ENCODE measurements around the gene INTS12.
"Not testable (repeated sequence)": the region's sequence is repeated elsewhere in the genome, so short reads cannot be mapped to it uniquely, and the experiment has no call there.

The INTS12 gene

DNA sequence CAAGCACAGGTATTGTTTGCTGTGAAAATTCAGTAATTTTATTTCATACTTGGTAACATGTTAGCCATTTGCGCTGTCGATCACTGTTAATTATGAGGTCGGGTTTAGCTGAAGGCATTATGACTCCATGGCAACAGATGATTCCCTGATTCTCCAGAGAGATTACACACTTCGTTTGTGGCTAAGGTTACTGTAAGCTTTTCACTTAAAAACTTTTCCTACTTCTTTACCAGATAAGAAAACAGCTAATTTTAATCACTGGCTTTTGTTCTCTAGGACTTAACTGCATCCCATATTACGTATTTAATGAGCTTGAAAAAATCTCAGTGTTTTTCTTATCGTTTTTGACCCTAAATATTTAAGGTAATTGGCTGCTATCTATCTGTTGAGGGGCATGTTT is 2.2 kb upstream of the INTS12 start:
- H3K9me3 Mint-ChIP-seq, result no peaks in the 10 kb centered on the region
- no peak overlapping the region for H3K27ac Mint-ChIP-seq
- intact Hi-C loops (cut with micrococcal nuclease), result no loop called here
- no peak overlapping the region for H3K4me3 Mint-ChIP-seq
- H3K36me3 Mint-ChIP-seq (ENCODE audit: low read depth), result peaks cover 13% of the 10 kb centered on the region
- H3K27me3 Mint-ChIP-seq, result no peaks in the 10 kb centered on the region
- H3K4me1 Mint-ChIP-seq (ENCODE audit: low read depth), result peaks cover 23% of the 10 kb centered on the region

DNA sequence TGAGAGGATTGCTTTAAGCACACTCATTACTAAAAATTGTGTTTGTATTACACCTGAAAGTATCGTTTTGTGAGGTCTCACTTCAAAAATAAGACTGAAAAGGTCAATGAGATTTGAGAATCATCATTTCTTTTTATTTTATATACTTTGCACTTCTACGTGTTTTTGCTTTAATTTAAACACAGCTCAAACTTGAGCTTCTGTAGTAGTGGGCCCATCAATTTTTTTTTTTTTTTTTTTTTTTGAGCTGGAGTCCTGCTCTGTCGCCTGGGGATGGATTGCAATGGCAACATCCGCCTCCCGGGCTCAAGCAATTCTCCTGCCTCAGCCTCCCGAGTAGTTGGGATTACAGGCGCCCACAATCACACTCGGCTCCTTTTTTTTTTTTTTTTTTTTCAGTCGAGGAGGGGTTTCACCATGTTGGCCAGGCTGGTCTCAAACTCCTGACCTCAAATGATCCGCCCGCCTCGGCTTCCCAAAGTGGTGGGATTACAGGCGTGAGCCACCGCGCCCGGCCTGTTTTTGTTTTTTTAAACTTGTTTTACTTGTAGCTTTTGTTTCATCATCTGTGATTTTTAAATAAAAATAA is 1.6 kb upstream of the INTS12 start:
- Mint-ChIP-seq H3K27ac (no peak overlapping the region), H3K27me3 (no peaks in the 10 kb centered on the region), H3K36me3 (ENCODE audit: low read depth) (peaks cover 13% of the 10 kb centered on the region), H3K4me3 (no peak overlapping the region), H3K4me1 (ENCODE audit: low read depth) (peaks cover 27% of the 10 kb centered on the region), H3K9me3 (no peaks in the 10 kb centered on the region)
- intact Hi-C loops (cut with micrococcal nuclease), result no loop called here

DNA sequence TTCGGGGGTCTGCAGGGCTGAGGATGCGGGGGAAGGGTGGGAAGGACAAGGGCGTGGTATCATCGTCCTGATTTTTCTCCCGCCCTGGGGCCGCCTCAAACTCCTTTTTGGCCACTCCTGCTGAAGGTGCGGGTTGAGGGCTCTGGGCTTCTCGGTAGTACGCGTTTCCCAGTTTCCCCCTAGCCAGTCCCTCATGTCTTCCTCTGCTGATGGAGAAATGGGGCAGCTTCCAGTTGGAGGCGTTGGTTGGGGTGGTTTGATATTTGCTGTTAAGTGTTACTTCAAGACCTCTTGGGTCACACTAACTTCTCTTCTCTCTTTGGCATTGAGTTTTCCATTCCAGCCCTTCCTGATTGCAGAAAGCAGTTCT is 577 bp upstream of the INTS12 start:
- peak overlapping the region; percentile 94 for H3K4me3 Mint-ChIP-seq
- no peaks in the 10 kb centered on the region for H3K9me3 Mint-ChIP-seq
- no peaks in the 10 kb centered on the region for H3K27me3 Mint-ChIP-seq
- H3K36me3 Mint-ChIP-seq (ENCODE audit: low read depth), result peaks cover 13% of the 10 kb centered on the region
- intact Hi-C loops (cut with micrococcal nuclease), result loop anchor here (2.0 to 5.0 kb wide), 2 partner anchors 234 to 608 kb away; partner anchors contain the start of genes AIMP1, PPA2 and TBCK
- H3K27ac Mint-ChIP-seq, result peak overlapping the region; percentile 93
- peaks cover 27% of the 10 kb centered on the region for H3K4me1 Mint-ChIP-seq (ENCODE audit: low read depth)

DNA sequence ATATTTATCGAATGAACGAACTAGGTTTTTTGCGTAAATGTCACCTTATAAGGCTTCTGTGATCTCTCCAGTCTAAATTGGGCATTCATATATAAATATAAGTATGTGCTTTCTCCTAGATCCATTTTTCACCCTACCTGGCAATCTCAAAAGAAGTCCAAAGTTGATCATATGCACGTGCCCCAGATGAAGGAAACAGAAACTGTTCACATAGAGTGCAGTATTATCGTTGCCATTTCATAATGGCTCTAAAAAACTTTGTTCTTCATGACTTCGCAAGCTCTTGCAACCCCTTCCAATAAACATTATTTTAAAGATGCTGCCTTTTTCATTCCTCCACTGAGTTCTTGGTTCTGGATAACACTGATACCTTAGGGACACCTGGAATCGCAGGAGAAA is 708 bp downstream of the INTS12 start:
- intact Hi-C loops (cut with micrococcal nuclease), result loop anchor here (2.0 to 5.0 kb wide), 2 partner anchors 233 to 610 kb away; partner anchors contain the start of genes AIMP1, PPA2 and TBCK
- Mint-ChIP-seq H3K36me3 (ENCODE audit: low read depth) (peaks cover 13% of the 10 kb centered on the region), H3K4me1 (ENCODE audit: low read depth) (peaks cover 27% of the 10 kb centered on the region), H3K27ac (peak overlapping the region; percentile 93), H3K9me3 (no peaks in the 10 kb centered on the region), H3K4me3 (peak overlapping the region; percentile 94), H3K27me3 (no peaks in the 10 kb centered on the region)

DNA sequence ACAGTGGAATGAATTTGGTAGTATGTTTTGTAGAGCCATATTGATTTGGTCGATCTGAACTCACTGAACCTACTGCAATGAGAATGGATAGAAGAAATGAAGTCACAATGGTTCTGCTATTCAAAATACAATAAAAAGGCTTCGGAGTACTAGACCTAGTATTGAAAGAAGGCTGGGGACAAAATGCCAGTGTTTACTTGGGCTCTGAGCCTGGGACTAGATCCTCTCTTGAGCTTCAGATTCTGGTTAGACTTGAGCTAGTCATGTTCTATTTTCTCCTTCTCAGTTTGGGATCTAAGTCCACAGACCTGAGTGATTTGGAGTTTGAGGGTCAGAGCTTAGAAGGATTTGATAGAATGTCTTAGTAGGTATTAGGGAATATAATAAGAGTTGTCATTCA is 9.9 kb downstream of the INTS12 start:
- no peak overlapping the region for H3K4me3 Mint-ChIP-seq
- H3K27me3 Mint-ChIP-seq, result no peaks in the 10 kb centered on the region
- no peaks in the 10 kb centered on the region for H3K4me1 Mint-ChIP-seq (ENCODE audit: low read depth)
- H3K27ac Mint-ChIP-seq, result no peak overlapping the region
- intact Hi-C loops (cut with micrococcal nuclease), result no loop called here
- no peaks in the 10 kb centered on the region for H3K9me3 Mint-ChIP-seq
- H3K36me3 Mint-ChIP-seq (ENCODE audit: low read depth), result peaks cover 38% of the 10 kb centered on the region

DNA sequence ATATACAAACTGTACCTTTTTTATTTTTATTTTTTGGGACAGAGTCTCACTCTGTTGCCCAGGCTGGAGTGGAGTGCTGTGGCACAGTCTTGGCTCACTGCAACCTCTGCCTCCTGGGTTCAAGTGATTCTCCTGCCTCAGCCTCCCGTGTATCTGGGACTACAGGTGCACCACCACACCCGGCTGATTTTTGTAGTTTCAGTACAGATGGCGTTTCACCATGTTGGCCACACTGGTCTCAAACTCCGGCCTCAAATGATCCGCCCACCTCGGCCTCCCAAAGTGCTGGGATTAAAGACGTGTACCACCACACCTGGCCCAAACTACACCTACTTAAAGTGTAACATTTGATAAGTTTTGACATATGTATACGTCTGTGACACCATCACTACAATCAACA is 12.7 kb downstream of the INTS12 start:
- H3K9me3 Mint-ChIP-seq; H3K4me3 Mint-ChIP-seq; H3K4me1 Mint-ChIP-seq (ENCODE audit: low read depth); H3K27me3 Mint-ChIP-seq; H3K27ac Mint-ChIP-seq; intact Hi-C loops (cut with micrococcal nuclease): not testable (repeated sequence)
- H3K36me3 Mint-ChIP-seq (ENCODE audit: low read depth), result peaks cover 56% of the 10 kb centered on the region

DNA sequence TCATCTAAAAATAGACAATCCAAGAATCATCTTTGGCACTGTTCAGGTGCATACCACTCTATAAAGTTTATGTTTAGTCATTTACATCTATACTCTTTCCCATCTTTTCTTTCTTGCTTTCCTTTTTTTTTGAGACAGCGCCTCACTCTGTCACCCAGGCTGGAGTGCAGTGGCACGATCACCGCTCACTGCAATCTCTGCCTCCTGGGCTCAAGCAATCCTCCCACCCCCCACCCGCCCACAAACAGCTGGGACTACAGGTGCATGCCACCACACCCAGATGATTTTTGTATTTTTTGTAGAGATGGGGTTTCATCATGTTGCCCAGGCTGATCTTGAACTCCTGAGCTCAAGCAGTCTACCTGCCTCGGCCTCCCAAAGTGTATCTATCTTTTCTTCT is 13.7 kb downstream of the INTS12 start:
- H3K27me3 Mint-ChIP-seq; H3K27ac Mint-ChIP-seq; H3K9me3 Mint-ChIP-seq; intact Hi-C loops (cut with micrococcal nuclease); H3K4me3 Mint-ChIP-seq; H3K4me1 Mint-ChIP-seq (ENCODE audit: low read depth): not testable (repeated sequence)
- H3K36me3 Mint-ChIP-seq (ENCODE audit: low read depth), result peaks cover 60% of the 10 kb centered on the region

DNA sequence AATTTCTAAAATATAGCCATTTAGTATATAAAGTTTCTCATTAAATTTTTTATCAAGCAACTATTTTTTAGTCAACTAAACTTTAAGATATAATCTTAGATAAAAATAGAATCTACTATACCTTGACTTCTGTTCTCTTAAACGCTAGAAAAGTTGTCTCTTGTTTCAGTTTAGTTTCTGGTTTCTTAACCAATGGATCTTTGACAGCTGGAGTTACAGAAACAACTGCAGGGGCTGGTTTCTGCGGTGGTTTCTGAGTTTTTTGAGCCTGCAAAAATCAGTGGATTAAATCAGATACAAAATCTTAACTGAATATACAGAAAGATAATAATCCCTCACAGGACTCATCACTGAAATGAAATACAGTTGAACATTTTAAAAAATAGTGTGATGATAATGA is 21.9 kb downstream of the INTS12 start:
- H3K27ac Mint-ChIP-seq, result no peak overlapping the region
- no peaks in the 10 kb centered on the region for H3K27me3 Mint-ChIP-seq
- H3K9me3 Mint-ChIP-seq, result no peaks in the 10 kb centered on the region
- no peak overlapping the region for H3K4me3 Mint-ChIP-seq
- H3K36me3 Mint-ChIP-seq (ENCODE audit: low read depth), result peaks cover 71% of the 10 kb centered on the region
- H3K4me1 Mint-ChIP-seq (ENCODE audit: low read depth), result no peaks in the 10 kb centered on the region
- intact Hi-C loops (cut with micrococcal nuclease), result no loop called here

DNA sequence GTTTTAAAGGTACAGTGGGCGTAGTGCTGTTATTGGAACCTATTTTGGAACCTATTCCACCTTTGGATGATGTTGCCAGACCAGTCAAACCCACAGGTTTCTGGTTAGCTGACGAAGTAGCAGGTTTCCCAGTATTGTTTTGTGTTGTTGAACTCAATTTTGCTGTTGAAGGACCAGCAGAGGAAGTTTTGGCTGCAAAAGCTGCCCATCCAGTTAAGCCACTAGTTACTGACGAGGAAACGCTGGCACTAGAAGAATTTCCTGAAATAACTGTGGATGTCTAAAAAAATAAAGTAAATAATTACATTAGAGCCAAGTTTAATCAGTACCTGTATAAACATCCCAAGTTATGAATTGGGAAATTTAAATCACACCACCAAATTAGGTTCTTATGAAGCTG is 25.5 kb downstream of the INTS12 start:
- Mint-ChIP-seq H3K4me3 (no peak overlapping the region), H3K27me3 (no peaks in the 10 kb centered on the region), H3K27ac (no peak overlapping the region), H3K4me1 (ENCODE audit: low read depth) (no peaks in the 10 kb centered on the region), H3K9me3 (no peaks in the 10 kb centered on the region), H3K36me3 (ENCODE audit: low read depth) (peaks cover 45% of the 10 kb centered on the region)
- intact Hi-C loops (cut with micrococcal nuclease), result no loop called here

DNA sequence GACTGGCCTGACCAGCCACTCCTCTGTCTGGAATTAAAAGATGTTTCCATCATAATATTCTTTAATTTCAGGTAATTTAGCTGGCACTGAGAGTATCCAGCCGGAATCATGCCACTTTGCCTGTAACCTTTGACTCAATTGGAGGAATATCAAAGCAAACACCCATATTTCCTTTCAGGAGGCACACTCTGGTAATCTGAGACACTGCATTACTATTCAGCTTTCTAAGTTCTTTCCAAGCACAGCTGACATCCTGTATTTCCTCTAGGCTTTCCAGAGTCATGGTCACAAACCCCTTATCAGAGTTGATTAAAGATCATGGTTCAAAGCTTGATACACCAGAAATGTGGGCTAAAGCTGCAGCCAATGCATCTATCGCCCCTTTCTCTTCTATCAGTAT is 29.3 kb downstream of the INTS12 start:
- H3K27me3 Mint-ChIP-seq, result no peaks in the 10 kb centered on the region
- no peak overlapping the region for H3K4me3 Mint-ChIP-seq
- H3K9me3 Mint-ChIP-seq, result no peaks in the 10 kb centered on the region
- peaks cover 22% of the 10 kb centered on the region for H3K36me3 Mint-ChIP-seq (ENCODE audit: low read depth)
- H3K27ac Mint-ChIP-seq, result no peak overlapping the region
- intact Hi-C loops (cut with micrococcal nuclease), result no loop called here
- no peaks in the 10 kb centered on the region for H3K4me1 Mint-ChIP-seq (ENCODE audit: low read depth)

DNA sequence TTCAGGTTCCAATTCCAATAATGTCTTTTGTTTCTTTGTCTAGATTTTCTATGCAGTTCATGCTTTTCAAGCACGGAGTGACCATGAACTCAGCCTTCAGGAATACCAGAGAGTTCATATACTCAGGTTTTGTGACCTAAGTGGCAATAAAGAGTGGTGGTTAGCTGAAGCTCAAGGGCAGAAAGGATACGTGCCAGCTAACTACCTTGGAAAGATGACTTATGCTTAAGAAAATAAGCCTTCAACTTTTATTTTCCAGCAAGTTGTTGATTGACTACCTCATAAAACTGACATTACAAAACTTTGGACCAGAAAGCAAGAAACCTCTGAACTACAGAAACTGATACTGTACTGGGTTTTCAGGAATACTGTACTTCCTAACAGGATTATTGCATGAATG is 30.8 kb downstream of the INTS12 start:
- intact Hi-C loops (cut with micrococcal nuclease), result no loop called here
- Mint-ChIP-seq H3K4me3 (no peak overlapping the region), H3K4me1 (ENCODE audit: low read depth) (no peaks in the 10 kb centered on the region), H3K27me3 (no peaks in the 10 kb centered on the region), H3K36me3 (ENCODE audit: low read depth) (peaks cover 13% of the 10 kb centered on the region), H3K9me3 (no peaks in the 10 kb centered on the region), H3K27ac (no peak overlapping the region)

DNA sequence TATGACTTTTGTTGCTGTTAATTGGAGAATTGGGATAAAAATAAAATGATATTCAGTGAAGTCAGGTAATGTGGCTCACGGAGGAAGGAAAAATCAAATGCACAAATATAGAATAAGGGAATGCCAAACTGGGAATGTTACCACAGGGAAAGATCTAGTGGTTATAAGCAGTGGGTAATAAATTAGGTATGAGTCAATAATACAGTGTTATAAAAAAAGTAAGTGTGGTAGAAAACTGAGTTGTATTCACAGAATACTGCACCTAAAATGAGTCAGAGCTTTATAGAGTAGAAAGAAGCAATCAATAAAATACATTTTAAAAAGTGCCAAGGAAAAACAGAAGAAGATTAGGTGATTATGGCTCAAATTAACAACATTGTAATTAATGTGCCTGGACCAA is 34.5 kb downstream of the INTS12 start:
- H3K4me1 Mint-ChIP-seq (ENCODE audit: low read depth), result no peaks in the 10 kb centered on the region
- H3K9me3 Mint-ChIP-seq, result no peaks in the 10 kb centered on the region
- no peaks in the 10 kb centered on the region for H3K36me3 Mint-ChIP-seq (ENCODE audit: low read depth)
- H3K4me3 Mint-ChIP-seq, result no peak overlapping the region
- intact Hi-C loops (cut with micrococcal nuclease), result no loop called here
- H3K27ac Mint-ChIP-seq, result no peak overlapping the region
- no peaks in the 10 kb centered on the region for H3K27me3 Mint-ChIP-seq

DNA sequence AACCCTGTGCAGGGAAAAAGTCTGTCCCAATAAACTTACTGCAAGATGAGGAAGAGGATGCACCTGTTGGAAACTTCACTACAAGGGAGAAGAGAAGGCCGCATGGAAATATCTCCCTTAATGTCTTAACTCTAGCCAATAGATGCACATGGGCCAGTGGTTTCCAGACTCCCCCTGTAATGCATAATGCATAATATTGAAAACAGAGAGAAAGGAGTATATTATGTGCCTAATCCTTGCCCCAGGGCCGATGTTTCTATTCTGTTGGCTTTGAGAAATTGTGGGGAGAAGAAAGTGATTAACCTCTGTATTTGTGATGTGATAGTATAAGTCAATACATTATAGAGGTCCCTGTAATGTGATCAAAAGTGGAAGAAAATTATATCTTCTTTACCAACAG is 37.2 kb downstream of the INTS12 start:
- Mint-ChIP-seq H3K4me3 (no peak overlapping the region), H3K36me3 (ENCODE audit: low read depth) (no peaks in the 10 kb centered on the region), H3K4me1 (ENCODE audit: low read depth) (no peaks in the 10 kb centered on the region), H3K27me3 (no peaks in the 10 kb centered on the region), H3K9me3 (no peaks in the 10 kb centered on the region), H3K27ac (no peak overlapping the region)
- intact Hi-C loops (cut with micrococcal nuclease), result no loop called here

DNA sequence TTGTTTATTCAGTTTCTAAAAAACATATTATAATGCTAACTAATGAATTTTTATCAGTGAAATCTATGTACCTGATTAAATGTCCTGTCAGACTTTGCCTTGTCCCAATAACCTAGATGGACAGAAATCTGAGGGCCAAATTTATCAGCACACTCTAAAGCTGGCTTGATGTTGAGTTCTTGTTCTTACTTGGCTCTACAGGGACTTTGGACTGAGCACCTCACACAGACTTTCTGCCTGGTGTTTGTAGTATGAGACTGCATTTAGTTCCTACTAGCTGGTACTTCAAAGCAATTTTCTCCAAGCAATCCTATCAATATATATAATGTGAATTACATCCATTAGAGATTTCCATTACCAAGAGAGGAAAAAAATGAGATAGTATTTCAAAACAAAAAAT is 37.8 kb downstream of the INTS12 start:
- H3K9me3 Mint-ChIP-seq, result no peaks in the 10 kb centered on the region
- no peaks in the 10 kb centered on the region for H3K4me1 Mint-ChIP-seq (ENCODE audit: low read depth)
- no peak overlapping the region for H3K4me3 Mint-ChIP-seq
- H3K27me3 Mint-ChIP-seq, result no peaks in the 10 kb centered on the region
- H3K36me3 Mint-ChIP-seq (ENCODE audit: low read depth), result no peaks in the 10 kb centered on the region
- H3K27ac Mint-ChIP-seq, result no peak overlapping the region
- intact Hi-C loops (cut with micrococcal nuclease), result no loop called here

DNA sequence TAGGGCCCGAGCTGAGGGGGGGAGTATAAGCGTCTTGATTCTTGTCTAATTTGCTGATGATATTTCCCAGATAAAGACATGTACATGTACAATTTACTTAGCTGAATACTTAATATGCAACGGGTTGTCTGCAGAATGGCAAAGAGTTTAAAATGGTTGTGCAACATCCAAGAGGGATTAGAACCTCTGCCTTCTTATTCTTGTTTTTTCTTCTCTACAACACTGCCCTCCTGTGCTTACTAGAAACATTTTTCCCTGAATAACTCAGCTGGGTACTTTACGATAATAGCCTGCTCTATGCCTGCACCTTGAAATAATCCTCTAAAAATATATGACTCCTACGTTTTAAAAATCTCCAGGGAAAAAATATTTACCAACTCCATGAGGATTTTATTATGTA is 41.8 kb downstream of the INTS12 start:
- Mint-ChIP-seq H3K36me3 (ENCODE audit: low read depth) (no peaks in the 10 kb centered on the region), H3K9me3 (no peaks in the 10 kb centered on the region), H3K27me3 (no peaks in the 10 kb centered on the region), H3K4me1 (ENCODE audit: low read depth) (no peaks in the 10 kb centered on the region), H3K4me3 (no peak overlapping the region), H3K27ac (no peak overlapping the region)
- intact Hi-C loops (cut with micrococcal nuclease), result no loop called here
